ENCODE results near the gene EIF2B5. TPM values are rescaled to one million over a fixed set of nuclear protein-coding genes. Genes with fewer than 3 reads are reported as not detected.

Gene EIF2B5
- total and polyA plus RNA-seq, 2 of the 13 experiments (the other 11 are each of a cell fraction or from before 2014, with no cell fraction given): 38.4 to 60.2 TPM

- TF ChIP-seq ZNF234 (CRISPR knock-in tag; conservative IDR thresholded peaks at IDR 0.05) (0 out of 2 replicates have a peak, but pooled peaks have one; percentile 46), MXD1 (CRISPR knock-in tag; IDR thresholded peaks at IDR 0.05) (no peak; the same call in 1 of the 2 replicates), NCOA2 (CRISPR knock-in tag; IDR thresholded peaks at IDR 0.05) (0 out of 2 replicates have a peak, but pooled peaks have one; percentile 43), CC2D1A (CRISPR knock-in tag; IDR thresholded peaks at IDR 0.05) (no peak), TCF7 (IDR thresholded peaks at IDR 0.05; ENCODE audit: low read depth) (no peak), BORCS8-MEF2B (CRISPR knock-in tag; IDR thresholded peaks at IDR 0.05) (0 out of 2 replicates have a peak, but pooled peaks have one; percentile 7), RBM39 (IDR thresholded peaks at IDR 0.05; ENCODE audit: low read depth, low read length, poor library complexity, severe bottlenecking) (peak; percentile 50), ZNF292 (CRISPR knock-in tag; IDR thresholded peaks at IDR 0.05; ENCODE audit: borderline replicate concordance, low read depth) (no peak), GMEB1 (CRISPR knock-in tag; IDR thresholded peaks at IDR 0.05; ENCODE audit: borderline replicate concordance) (peak; percentile 80; the same call in 1 of the 2 replicates), EZH2 (conservative IDR thresholded peaks at IDR 0.05; ENCODE audit: low read depth, low read length) (no peak), YEATS4 (CRISPR knock-in tag; IDR thresholded peaks at IDR 0.05; ENCODE audit: borderline replicate concordance) (no peak; the same call in 1 of the 2 replicates), SSRP1 (CRISPR knock-in tag; IDR thresholded peaks at IDR 0.05) (no peak), ZNF281 (CRISPR knock-in tag; IDR thresholded peaks at IDR 0.05; ENCODE audit: borderline replicate concordance) (no peak; the same call in 1 of the 2 replicates), STAG1 (CRISPR knock-in tag; IDR thresholded peaks at IDR 0.05) (no peak), SKI (IDR thresholded peaks at IDR 0.05; ENCODE audit: partially characterized antibody) (peak; percentile 27), ONECUT2 (CRISPR knock-in tag; IDR thresholded peaks at IDR 0.05) (no peak), ELF1 (CRISPR knock-in tag; IDR thresholded peaks at IDR 0.05) (peak; percentile 91)
Observed at GRCh38 chr3:184185461-184186183, 50.5 kb downstream of the EIF2B5 start (continued).
